CD14-positive monocyte (primary cell): ENCODE results near the gene TMEM141. TPM values are rescaled to one million over a fixed set of nuclear protein-coding genes. Genes with fewer than 3 reads are reported as not detected.

Source experiments
- DNase-seq, 3 donors: peaks; one replicate each; pipeline ENCODE4 v3.0.0-alpha.2; 2011 to 2022
- H2AFZ ChIP-seq: 2 replicates; pipeline ENCODE4 v1.6.0; 2012; ENCODE audit warnings: mild to moderate bottlenecking, low read depth, low read length, inconsistent platforms; ENCODE audit not compliant: insufficient read depth, poor library complexity, severe bottlenecking
- H3K27ac ChIP-seq, 2 donors: 1 replicate in 1 of 2; 2 replicates in 1 of 2; pipeline ENCODE4 v1.5.1; 2012 to 2013; ENCODE audit warnings: low read length in 2 of 2, control low read depth in 1 of 2, inconsistent platforms in 1 of 2, low read depth in 1 of 2, mild to moderate bottlenecking in 1 of 2
- H3K27me3 ChIP-seq, 2 donors: one replicate each; pipeline versions ENCODE4 v1.6.0 to v1.6.1; 2011 to 2013; ENCODE audit warnings: low read length in 2 of 2; ENCODE audit not compliant: control insufficient read depth in 2 of 2, insufficient read depth in 2 of 2
- H3K36me3 ChIP-seq, 2 donors: replicated peaks in 1 of 2; 1 replicate in 1 of 2; 2 replicates in 1 of 2; pipeline versions ENCODE4 v1.5.1 to v1.6.1; 2012 to 2013; ENCODE audit warnings: low read length in 2 of 2, control low read depth in 1 of 2, inconsistent platforms in 1 of 2, mild to moderate bottlenecking in 1 of 2; ENCODE audit not compliant: insufficient read depth in 2 of 2, control insufficient read depth in 1 of 2
- H3K4me1 ChIP-seq, 2 donors: 1 replicate in 1 of 2; 2 replicates in 1 of 2; pipeline versions ENCODE4 v1.5.1 to v1.6.1; 2012 to 2013; ENCODE audit warnings: low read length in 2 of 2, control low read depth in 1 of 2, inconsistent platforms in 1 of 2, mild to moderate bottlenecking in 1 of 2, moderate library complexity in 1 of 2; ENCODE audit not compliant: insufficient read depth in 2 of 2, control insufficient read depth in 1 of 2
- H3K4me2 ChIP-seq: replicated peaks from 2 replicates; pipeline ENCODE3; 2012; ENCODE audit warnings: low read length, moderate library complexity, mild to moderate bottlenecking; ENCODE audit not compliant: poor library complexity, severe bottlenecking; ENCODE audit errors: extremely low read depth
- H3K4me3 ChIP-seq, 3 experiments: fragments of 200-600 bp in 1 of 3; sonication (generic) in 1 of 3; replicated peaks in 1 of 3; 1 replicate in 2 of 3; 2 replicates in 1 of 3; pipeline ENCODE4 v1.5.1; 2011 to 2013; ENCODE audit warnings: low read length in 3 of 3, mild to moderate bottlenecking in 3 of 3, control low read depth in 2 of 3, low read depth in 2 of 3, inconsistent platforms in 1 of 3, moderate library complexity in 1 of 3
- H3K79me2 ChIP-seq: 2 replicates; pipeline ENCODE4 v1.6.0; 2012; ENCODE audit warnings: mild to moderate bottlenecking, control low read depth, inconsistent platforms, low read length, moderate library complexity; ENCODE audit not compliant: insufficient read depth
- H3K9ac ChIP-seq: 2 replicates; pipeline ENCODE4 v1.6.0; 2017; ENCODE audit warnings: low read length, mild to moderate bottlenecking; ENCODE audit not compliant: insufficient read depth, poor library complexity, severe bottlenecking
- H3K9me3 ChIP-seq, 2 donors: replicated peaks in 1 of 2; 1 replicate in 1 of 2; 2 replicates in 1 of 2; pipeline versions ENCODE4 v1.5.1 to v1.6.1; 2012 to 2013; ENCODE audit warnings: low read length in 2 of 2, control low read depth in 1 of 2; ENCODE audit not compliant: control insufficient read depth in 1 of 2, insufficient read depth in 1 of 2
- H4K20me1 ChIP-seq: 2 replicates; pipeline ENCODE4 v1.6.0; 2012; ENCODE audit warnings: mild to moderate bottlenecking, low read length, control low read depth, moderate library complexity; ENCODE audit not compliant: insufficient read depth
- H3K27ac Mint-ChIP-seq, 7 donors: one replicate each; pipeline ENCODE4 v1.8.0; 2020; ENCODE audit warnings: mild to moderate bottlenecking in 7 of 7, mixed read lengths in 7 of 7, moderate library complexity in 6 of 7, inconsistent platforms in 2 of 7
- H3K27me3 Mint-ChIP-seq, 3 donors: one replicate each; pipeline ENCODE4 v1.8.0; 2021 to 2022; ENCODE audit warnings: low read depth in 3 of 3, mild to moderate bottlenecking in 3 of 3, mixed read lengths in 3 of 3, moderate library complexity in 3 of 3, inconsistent platforms in 1 of 3
- H3K36me3 Mint-ChIP-seq, 2 donors: one replicate each; pipeline ENCODE4 v1.8.0; 2020; ENCODE audit warnings: mixed read lengths in 2 of 2, inconsistent platforms in 1 of 2, mild to moderate bottlenecking in 1 of 2
- H3K4me1 Mint-ChIP-seq: one replicate; pipeline ENCODE4 v1.8.0; 2020; ENCODE audit warnings: mild to moderate bottlenecking, mixed read lengths
- H3K4me3 Mint-ChIP-seq, 2 donors: one replicate each; pipeline ENCODE4 v1.8.0; 2020; ENCODE audit warnings: mild to moderate bottlenecking in 2 of 2, mixed read lengths in 2 of 2, moderate library complexity in 1 of 2
- H3K9me3 Mint-ChIP-seq, 7 donors: one replicate each; pipeline ENCODE4 v1.8.0; 2020 to 2022; ENCODE audit warnings: mixed read lengths in 7 of 7, mild to moderate bottlenecking in 6 of 7, moderate library complexity in 6 of 7, inconsistent platforms in 2 of 7
- WGBS: methylation state at CpG from one replicate; pipeline ENCODE4 v1.1.5; 2013; ENCODE audit warnings: missing lambda C conversion rate; ENCODE audit not compliant: insufficient coverage; 5-methylcytosine and 5-hydroxymethylcytosine counted together
- intact Hi-C, 2 donors: fragments of 100-400 bp; cut with micrococcal nuclease; formaldehyde crosslinking; loops; one replicate each; pipeline versions ENCODE4 v1.15.0 to v1.15.1; 2023
- polyA plus RNA-seq, 3 donors: library from polyadenylated mRNA; depleted of rRNA in 1 of 3; unstranded in 2 of 3; stranded (reverse) in 1 of 3; fragments of 300-500 nt in 2 of 3; fragments of >200 nt in 1 of 3; fragmentation: Illumina TruSeq in 2 of 3; gene quantifications; 1 replicate in 2 of 3; 2 replicates in 1 of 3; pipeline ENCODE4 v1.2.3, GENCODE V29; 2012 to 2021
- TF ChIP-seq, protein P1 (sequence below): fragments of 200-600 bp; IDR thresholded peaks from one replicate; pipeline ENCODE4 v1.8.0; 2022; ENCODE audit warnings: antibody characterized with exemption, mild to moderate bottlenecking

Gene TMEM141
- polyA plus RNA-seq, 3 donors = 33.1 to 47.2 (median 39.2) TPM

DNA sequence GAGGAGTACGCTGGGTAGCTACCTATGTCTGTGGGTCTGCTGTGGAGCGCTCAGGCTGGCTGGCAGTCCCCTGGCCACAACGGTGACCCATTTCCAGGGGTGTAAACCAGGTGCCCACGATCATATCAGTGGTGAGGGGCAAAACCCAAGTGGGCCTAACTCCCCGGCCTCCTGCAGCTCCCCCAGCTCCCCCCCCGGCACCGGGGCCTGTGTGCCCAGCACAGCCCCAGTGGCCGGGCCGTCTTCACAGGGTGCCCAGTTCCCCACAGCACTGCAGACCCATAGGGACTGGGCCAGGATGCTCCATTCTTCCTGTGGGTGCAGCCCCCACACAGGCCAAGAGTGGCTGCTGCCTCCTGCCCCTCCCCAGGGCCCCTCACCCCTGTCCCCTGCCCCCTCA is 32.1 kb upstream of the TMEM141 start:
- 78% methylated on average over 9 of the region's 9 CpGs for WGBS
- intact Hi-C loops = no loop called here
- no peak overlapping the region for H3K4me3 Mint-ChIP-seq
- Histone ChIP-seq H3K4me2 (no peak overlapping the region), H3K4me3 (no peak overlapping the region), H3K36me3 (no peaks in the 10 kb centered on the region), H3K27ac (no peak overlapping the region), H3K9ac (no peak overlapping the region), H2AFZ (no peak overlapping the region), H3K4me1 (no peaks in the 10 kb centered on the region), H3K9me3 (peaks cover 10 to 15% of the 10 kb centered on the region in 2 donors), H3K79me2 (no peaks in the 10 kb centered on the region), H4K20me1 (no peaks in the 10 kb centered on the region), H3K27me3 (no peaks in the 10 kb centered on the region)
- no peak for DNase-seq
- H3K27ac Mint-ChIP-seq = no peak overlapping the region
- peaks cover 0 to 13% (median 12%) of the 10 kb centered on the region in 3 donors for H3K27me3 Mint-ChIP-seq
- peaks cover 0 to 4% of the 10 kb centered on the region in 2 donors for H3K36me3 Mint-ChIP-seq
- H3K4me1 Mint-ChIP-seq = peaks cover 5% of the 10 kb centered on the region
- peaks cover 10 to 20% (median 16%) of the 10 kb centered on the region in 7 donors for H3K9me3 Mint-ChIP-seq
- TF ChIP-seq, protein P1, sequence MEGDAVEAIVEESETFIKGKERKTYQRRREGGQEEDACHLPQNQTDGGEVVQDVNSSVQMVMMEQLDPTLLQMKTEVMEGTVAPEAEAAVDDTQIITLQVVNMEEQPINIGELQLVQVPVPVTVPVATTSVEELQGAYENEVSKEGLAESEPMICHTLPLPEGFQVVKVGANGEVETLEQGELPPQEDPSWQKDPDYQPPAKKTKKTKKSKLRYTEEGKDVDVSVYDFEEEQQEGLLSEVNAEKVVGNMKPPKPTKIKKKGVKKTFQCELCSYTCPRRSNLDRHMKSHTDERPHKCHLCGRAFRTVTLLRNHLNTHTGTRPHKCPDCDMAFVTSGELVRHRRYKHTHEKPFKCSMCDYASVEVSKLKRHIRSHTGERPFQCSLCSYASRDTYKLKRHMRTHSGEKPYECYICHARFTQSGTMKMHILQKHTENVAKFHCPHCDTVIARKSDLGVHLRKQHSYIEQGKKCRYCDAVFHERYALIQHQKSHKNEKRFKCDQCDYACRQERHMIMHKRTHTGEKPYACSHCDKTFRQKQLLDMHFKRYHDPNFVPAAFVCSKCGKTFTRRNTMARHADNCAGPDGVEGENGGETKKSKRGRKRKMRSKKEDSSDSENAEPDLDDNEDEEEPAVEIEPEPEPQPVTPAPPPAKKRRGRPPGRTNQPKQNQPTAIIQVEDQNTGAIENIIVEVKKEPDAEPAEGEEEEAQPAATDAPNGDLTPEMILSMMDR = no peak

DNA sequence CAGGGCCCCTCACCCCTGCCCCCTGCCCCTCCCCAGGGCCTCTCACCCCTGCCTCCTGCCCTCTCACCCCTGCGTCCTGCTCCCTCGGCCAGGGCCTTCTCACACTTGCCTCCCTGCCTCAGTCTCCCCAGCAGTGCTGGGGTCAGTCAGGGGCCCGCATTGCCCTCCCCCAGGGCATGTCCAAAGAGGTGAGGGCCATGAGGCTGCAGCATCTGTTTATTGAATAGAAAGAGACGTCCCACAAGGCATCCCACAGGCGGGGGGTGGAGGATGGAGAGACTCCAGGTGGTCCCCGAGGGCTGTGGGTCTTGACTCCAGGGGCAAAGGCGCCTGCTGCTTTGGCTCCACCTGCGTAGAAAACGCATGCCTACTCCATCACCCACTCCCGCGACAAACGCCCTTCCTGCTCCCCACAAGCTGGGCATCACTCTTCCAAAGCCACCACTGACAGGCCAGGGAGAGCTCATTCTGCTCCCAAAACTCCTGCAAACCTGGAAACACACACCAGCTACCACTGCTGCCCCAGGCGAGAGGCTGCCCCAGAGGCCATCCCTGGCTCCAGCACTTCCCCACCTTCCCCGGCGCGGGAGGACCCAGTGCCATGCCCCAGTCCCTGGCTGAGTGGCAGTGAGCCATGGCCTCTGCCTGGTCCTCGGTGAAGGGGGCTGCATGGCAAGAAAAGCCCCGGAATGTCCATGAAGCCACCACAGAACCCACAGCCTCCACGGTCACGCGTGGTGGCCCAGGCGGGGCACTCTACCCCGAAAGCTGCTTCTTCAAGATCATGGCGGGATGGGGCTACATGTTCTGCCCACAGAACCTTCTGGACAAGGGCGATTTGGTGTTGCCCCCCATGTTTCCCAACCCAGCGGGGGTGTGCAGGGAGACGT is 31.5 kb upstream of the TMEM141 start:
- Histone ChIP-seq H3K9me3 (peaks cover 10 to 15% of the 10 kb centered on the region in 2 donors), H3K4me1 (no peaks in the 10 kb centered on the region), H3K36me3 (no peaks in the 10 kb centered on the region), H3K27me3 (no peaks in the 10 kb centered on the region), H2AFZ (no peak overlapping the region), H3K79me2 (no peaks in the 10 kb centered on the region), H3K4me3 (no peak overlapping the region), H3K27ac (no peak overlapping the region), H3K4me2 (no peak overlapping the region), H4K20me1 (no peaks in the 10 kb centered on the region), H3K9ac (no peak overlapping the region)
- H3K27me3 Mint-ChIP-seq = peaks cover 0 to 13% (median 12%) of the 10 kb centered on the region in 3 donors
- no peak overlapping the region for H3K4me3 Mint-ChIP-seq
- intact Hi-C loops = no loop called here
- H3K4me1 Mint-ChIP-seq = peaks cover 5% of the 10 kb centered on the region
- peaks cover 10 to 18% (median 16%) of the 10 kb centered on the region in 7 donors for H3K9me3 Mint-ChIP-seq
- no peak overlapping the region for H3K27ac Mint-ChIP-seq
- DNase-seq = no peak
- 94% methylated on average over 20 of the region's 27 CpGs for WGBS
- TF ChIP-seq, protein P1 = no peak
- H3K36me3 Mint-ChIP-seq = peaks cover 0 to 4% of the 10 kb centered on the region in 2 donors
